Thoracic aorta (tissue), 2 donors: Measurements from ENCODE around the gene COPS9. TPM values are rescaled to one million over a fixed set of nuclear protein-coding genes. Genes with fewer than 3 reads are reported as not detected.

Experiments used
- ATAC-seq: fragments of 150-250 bp; one replicate; pipeline ENCODE4 v1.8.0; 2017; ENCODE audit warnings: low read depth; ENCODE audit not compliant: insufficient number of reproducible peaks, low FRiP score
- DNase-seq: peaks from one replicate; pipeline ENCODE4 v3.0.0-alpha.2; 2020; ENCODE audit warnings: low spot score
- H3K27ac ChIP-seq, 2 donors: fragments of 200-600 bp; sonication (generic); 1 replicate in 1 of 2; 2 replicates in 1 of 2; pipeline ENCODE4 v1.5.1; 2016; ENCODE audit warnings: mild to moderate bottlenecking in 2 of 2, moderate library complexity in 2 of 2
- H3K27me3 ChIP-seq: fragments of 200-600 bp; sonication (generic); replicated peaks from 2 replicates; pipeline ENCODE4 v1.6.0; 2016; ENCODE audit warnings: mild to moderate bottlenecking; ENCODE audit not compliant: insufficient read depth
- H3K36me3 ChIP-seq: fragments of 200-600 bp; sonication (generic); one replicate; pipeline ENCODE4 v1.5.1; 2016
- H3K4me1 ChIP-seq, 2 donors: fragments of 200-600 bp; sonication (generic); 1 replicate in 1 of 2; 2 replicates in 1 of 2; pipeline versions ENCODE4 v1.5.1 to v1.6.0; 2016; ENCODE audit warnings: low read depth in 2 of 2, mild to moderate bottlenecking in 1 of 2; ENCODE audit not compliant: control insufficient read depth in 1 of 2
- H3K4me3 ChIP-seq: fragments of 200-600 bp; sonication (generic); 2 replicates; pipeline ENCODE4 v1.5.1; 2016; ENCODE audit warnings: mild to moderate bottlenecking
- H3K9me3 ChIP-seq: fragments of 200-600 bp; sonication (generic); 2 replicates; pipeline ENCODE4 v1.5.1; 2016
- CTCF ChIP-seq: fragments of 200-600 bp; sonication (generic); IDR thresholded peaks from one replicate; pipeline ENCODE4 v1.5.1; 2019; ENCODE audit warnings: antibody characterized with exemption
- total RNA-seq, 2 donors: library from RNA; depleted of rRNA; stranded (reverse); fragments of >200 nt; gene quantifications; one replicate each; pipeline versions ENCODE4 v1.1.0 to v1.2.3, GENCODE V29; 2016

Gene COPS9
- total RNA-seq, 2 donors from 2014 or later: 101 to 115 TPM

DNA sequence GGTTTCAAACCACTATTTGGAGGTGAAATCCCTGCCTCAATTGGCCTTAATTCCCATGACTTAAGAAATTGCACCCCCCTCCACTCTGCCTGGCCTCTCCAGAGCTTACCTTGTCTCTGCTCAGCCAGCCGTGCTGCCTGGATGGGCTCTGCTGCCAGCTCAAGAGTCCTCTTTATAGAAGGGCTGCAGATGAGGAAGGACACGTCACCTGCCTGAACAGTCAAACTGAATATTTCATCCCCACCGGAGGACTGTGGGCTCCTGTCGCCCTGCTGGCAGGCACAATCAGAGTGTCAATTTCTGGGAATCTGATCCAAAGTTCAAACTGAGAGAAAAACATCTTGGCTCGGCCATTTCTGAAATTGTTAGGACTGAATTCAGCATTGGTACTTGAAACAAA is 4.4 kb upstream of the COPS9 start, which contains the start of gene OTOS:
Gene OTOS, minus strand, starts transcription at position 148 of the 400 bp plus-strand sequence. CDS start 332 bp downstream, outside the sequence.
- H3K27me3 ChIP-seq: no peaks in the 10 kb centered on the region
- H3K36me3 ChIP-seq: no peaks in the 10 kb centered on the region
- DNase-seq: no peak
- no peak within 1 kb of the TSS for H3K27ac ChIP-seq
- H3K4me1 ChIP-seq: peaks cover 4 to 16% of the 10 kb centered on the region in 2 donors
- no peaks in the 10 kb centered on the region for H3K9me3 ChIP-seq
- H3K4me3 ChIP-seq: no peak within 1 kb of the TSS
- no peak for ATAC-seq
- no peak for TF ChIP-seq CTCF

DNA sequence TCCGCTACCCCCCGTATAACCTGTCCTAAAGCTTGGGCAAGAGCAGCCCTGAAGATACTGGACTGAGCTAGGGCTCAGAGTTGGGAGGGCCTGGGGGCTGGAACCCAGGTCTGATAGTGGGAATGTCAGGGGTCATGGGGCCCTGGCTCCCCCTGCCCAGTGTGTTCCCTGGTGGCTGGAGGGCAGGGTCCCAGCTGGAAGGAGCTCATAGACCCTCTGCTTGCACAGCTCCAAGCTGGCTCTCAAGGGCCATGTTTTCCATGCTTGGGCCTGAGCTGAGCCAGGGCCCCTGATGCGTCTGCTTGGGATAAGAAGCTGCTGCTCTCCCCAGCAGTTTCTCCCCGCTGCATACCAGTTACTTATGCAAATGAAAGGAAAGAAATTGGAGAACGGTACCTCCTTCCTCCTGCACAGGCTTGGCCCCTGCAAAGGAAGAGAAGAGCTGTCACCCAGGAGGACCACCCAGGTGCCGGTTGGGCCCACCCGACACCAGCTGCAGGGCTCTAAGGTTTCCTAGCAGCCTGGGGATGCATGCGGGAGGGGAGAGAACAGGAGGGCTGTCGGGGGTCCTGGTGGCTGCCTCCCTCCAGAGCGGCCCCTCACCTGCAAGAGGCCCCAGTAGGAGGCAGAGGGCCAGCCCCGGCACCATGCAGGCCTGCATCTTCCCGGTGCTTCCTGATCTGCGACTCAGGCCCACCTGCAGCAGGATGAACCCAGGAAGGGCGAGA is 3.7 kb upstream of the COPS9 start:
- no peaks in the 10 kb centered on the region for H3K27me3 ChIP-seq
- no peak for DNase-seq

GRCh38 chr2:240139011-240139441 is 2.9 kb upstream of the COPS9 start:
- H3K27ac ChIP-seq: no peak overlapping the region
- peaks cover 12 to 27% of the 10 kb centered on the region in 2 donors for H3K4me1 ChIP-seq
- no peak overlapping the region for H3K4me3 ChIP-seq
- H3K36me3 ChIP-seq: no peaks in the 10 kb centered on the region
- no peak for TF ChIP-seq CTCF
- DNase-seq: no peak
- H3K9me3 ChIP-seq: no peaks in the 10 kb centered on the region
- no peak for ATAC-seq
- no peaks in the 10 kb centered on the region for H3K27me3 ChIP-seq

More for the DNA sequence above, 3.7 kb upstream of the COPS9 start:
- TF ChIP-seq CTCF: no peak
- ATAC-seq: no peak
- H3K4me1 ChIP-seq: peaks cover 10 to 23% of the 10 kb centered on the region in 2 donors
- H3K9me3 ChIP-seq: no peaks in the 10 kb centered on the region
- H3K27ac ChIP-seq: no peak overlapping the region
- H3K36me3 ChIP-seq: no peaks in the 10 kb centered on the region
- no peak overlapping the region for H3K4me3 ChIP-seq

GRCh38 chr2:240138254-240138984 is 2.3 kb upstream of the COPS9 start:
- Histone ChIP-seq H3K9me3 (no peaks in the 10 kb centered on the region), H3K4me1 (peaks cover 12 to 22% of the 10 kb centered on the region in 2 donors), H3K27me3 (no peaks in the 10 kb centered on the region), H3K36me3 (no peaks in the 10 kb centered on the region), H3K4me3 (no peak overlapping the region), H3K27ac (no peak overlapping the region)
- DNase-seq (no peak), ATAC-seq (no peak)
- no peak for TF ChIP-seq CTCF

GRCh38 chr2:240137596-240138253 is 1.6 kb upstream of the COPS9 start:
- H3K27me3 ChIP-seq: no peaks in the 10 kb centered on the region
- no peak for ATAC-seq
- peaks cover 5% of the 10 kb centered on the region for H3K36me3 ChIP-seq
- no peak for DNase-seq
- no peak for TF ChIP-seq CTCF
- H3K27ac ChIP-seq: no peak overlapping the region
- peaks cover 12 to 22% of the 10 kb centered on the region in 2 donors for H3K4me1 ChIP-seq
- no peaks in the 10 kb centered on the region for H3K9me3 ChIP-seq
- no peak overlapping the region for H3K4me3 ChIP-seq
